ENCODE results near the gene TNFSF10.

DNA sequence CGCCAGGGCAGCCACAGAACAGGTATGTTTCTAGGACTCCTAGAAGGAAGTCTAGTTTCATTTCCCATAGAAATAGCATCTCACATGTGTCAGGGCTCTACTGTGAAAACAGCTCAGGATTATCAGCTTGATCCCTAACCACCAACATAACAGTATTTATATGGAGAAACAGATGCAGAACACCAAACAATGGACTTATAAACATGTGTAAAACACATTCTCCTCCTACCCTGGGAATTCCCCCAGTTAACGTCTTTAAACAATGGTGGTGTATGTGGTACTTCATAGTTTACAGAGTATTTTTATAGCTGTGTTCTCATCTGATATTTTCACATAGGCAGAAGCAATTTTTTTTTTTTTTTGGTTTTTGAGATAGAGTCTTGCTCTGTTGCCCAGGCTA, 9.7 kb downstream of the TNFSF10 start:
- TF ChIP-seq ESRRA (IDR thresholded peaks at IDR 0.05; ENCODE audit: borderline replicate concordance, low read depth) (no peak), ATF1 (CRISPR knock-in tag; IDR thresholded peaks at IDR 0.05) (no peak), ATF1 (tag; IDR thresholded peaks at IDR 0.05) (no peak), SAFB2 (IDR thresholded peaks at IDR 0.05; ENCODE audit: borderline replicate concordance, low read depth, low read length, severe bottlenecking) (no peak)
- TF ChIP-seq, protein P1, sequence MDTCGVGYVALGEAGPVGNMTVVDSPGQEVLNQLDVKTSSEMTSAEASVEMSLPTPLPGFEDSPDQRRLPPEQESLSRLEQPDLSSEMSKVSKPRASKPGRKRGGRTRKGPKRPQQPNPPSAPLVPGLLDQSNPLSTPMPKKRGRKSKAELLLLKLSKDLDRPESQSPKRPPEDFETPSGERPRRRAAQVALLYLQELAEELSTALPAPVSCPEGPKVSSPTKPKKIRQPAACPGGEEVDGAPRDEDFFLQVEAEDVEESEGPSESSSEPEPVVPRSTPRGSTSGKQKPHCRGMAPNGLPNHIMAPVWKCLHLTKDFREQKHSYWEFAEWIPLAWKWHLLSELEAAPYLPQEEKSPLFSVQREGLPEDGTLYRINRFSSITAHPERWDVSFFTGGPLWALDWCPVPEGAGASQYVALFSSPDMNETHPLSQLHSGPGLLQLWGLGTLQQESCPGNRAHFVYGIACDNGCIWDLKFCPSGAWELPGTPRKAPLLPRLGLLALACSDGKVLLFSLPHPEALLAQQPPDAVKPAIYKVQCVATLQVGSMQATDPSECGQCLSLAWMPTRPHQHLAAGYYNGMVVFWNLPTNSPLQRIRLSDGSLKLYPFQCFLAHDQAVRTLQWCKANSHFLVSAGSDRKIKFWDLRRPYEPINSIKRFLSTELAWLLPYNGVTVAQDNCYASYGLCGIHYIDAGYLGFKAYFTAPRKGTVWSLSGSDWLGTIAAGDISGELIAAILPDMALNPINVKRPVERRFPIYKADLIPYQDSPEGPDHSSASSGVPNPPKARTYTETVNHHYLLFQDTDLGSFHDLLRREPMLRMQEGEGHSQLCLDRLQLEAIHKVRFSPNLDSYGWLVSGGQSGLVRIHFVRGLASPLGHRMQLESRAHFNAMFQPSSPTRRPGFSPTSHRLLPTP (IDR thresholded peaks at IDR 0.05; ENCODE audit: borderline replicate concordance, extremely low read depth, insufficient read length), result no peak

Data from K562 (cell line).